Stimulated activated CD4-positive, alpha-beta T cell treated with anti-CD3 and anti-CD28 coated beads, TNF-alpha, amount 100 ng/mL, for 4 hours (primary cell): ENCODE data around the gene AP1M2.
"Not testable (repeated sequence)": the region's sequence is repeated elsewhere in the genome, so short reads cannot be mapped to it uniquely, and the experiment has no call there.

ENCODE experiments used
- DNase-seq, 3 experiments: peaks; one replicate each; pipeline ENCODE4 v3.0.0-alpha.2; 2020; ENCODE audit warnings: low read depth in 3 of 3

Gene AP1M2

GRCh38 chr19:10565028-10565566 lies 22.0 kb downstream of the AP1M2 start:
- DNase-seq = peak in 1 of 3 experiments; percentile 42

DNA sequence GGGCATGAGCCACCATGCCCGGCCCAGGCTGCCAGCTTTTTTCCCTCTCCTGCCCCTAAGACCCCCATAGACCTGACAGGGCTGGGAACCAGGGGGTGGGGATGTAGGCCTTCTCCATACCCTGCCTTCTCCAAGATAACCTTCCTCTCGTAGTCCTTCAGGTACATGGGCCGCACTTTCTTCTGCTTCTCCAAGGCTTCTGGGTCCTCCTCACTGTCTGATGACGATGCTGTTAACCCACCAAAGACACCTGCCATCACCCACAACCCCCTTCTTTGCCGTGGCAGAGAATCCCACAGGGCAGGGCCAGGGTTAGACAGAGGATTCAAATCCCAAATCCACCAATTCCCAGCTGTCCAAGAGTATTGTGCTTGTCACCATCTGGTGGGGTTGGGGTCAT lies 24.5 kb downstream of the AP1M2 start:
- DNase-seq = no peak

DNA sequence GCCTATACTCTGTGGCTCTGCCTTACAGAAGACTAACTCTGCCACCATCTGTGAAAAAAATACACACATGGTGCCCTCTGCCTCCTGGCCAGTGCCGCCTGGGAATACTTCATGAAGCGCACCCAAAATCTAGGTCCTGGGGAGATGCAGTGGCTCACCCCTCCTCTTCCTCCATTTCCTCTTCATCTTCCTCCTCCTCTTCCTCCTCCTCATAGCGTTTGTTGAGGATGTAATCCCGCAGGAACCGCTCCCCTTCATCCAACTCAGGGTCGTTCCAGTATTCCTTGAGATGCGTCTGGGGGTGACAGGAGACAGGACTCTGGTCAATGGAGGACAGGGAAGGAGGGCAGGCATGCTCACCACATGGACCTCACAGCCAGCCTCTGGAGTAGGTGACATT lies 27.0 kb downstream of the AP1M2 start:
- no peak for DNase-seq

GRCh38 chr19:10557603-10558197 lies 29.4 kb downstream of the AP1M2 start:
- DNase-seq = no peak

- no peak for DNase-seq
These were observed 31.5 kb downstream of the AP1M2 start for GRCh38 chr19:10555610-10555973.

DNA sequence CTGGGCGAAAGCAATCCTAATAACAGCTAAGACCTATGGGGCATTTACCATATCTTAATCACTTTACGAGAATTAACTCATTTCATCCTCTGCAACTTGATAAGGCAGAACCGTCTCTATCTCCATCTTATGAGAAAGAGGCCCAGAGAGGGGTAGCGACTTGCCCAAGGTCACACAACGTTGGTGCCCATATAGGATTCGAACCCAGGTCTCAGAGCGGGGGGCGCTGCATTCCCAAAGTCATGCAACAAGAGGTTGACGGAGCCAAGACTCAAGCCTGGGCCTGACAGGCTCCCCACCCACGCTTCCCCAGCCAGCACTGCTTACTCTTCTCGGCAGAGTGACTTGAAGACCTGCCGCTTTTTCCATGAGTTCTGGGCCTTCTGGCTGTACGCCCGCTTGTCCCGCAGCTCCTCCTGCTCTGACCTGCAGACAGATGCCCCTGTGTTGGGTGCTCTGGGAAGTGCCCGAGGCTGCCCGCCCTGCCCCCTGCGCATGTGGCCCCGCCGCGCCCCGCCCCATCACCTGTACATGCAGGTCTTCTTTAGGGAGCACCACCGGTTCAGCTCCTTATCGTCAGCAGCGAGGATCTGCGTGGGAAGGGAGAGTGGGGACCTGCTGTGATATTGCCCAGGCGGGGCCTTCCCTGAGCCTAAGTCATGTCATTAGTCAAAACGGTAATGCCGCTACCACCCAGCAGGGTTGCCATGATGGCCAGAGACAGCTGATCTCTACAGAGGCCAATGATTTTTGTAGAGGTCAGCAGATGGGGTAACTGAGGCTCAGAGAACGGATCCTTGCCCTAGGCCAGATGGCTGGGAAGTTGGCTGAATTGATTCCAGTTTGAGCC lies 32.1 kb downstream of the AP1M2 start:
- no peak for DNase-seq

DNA sequence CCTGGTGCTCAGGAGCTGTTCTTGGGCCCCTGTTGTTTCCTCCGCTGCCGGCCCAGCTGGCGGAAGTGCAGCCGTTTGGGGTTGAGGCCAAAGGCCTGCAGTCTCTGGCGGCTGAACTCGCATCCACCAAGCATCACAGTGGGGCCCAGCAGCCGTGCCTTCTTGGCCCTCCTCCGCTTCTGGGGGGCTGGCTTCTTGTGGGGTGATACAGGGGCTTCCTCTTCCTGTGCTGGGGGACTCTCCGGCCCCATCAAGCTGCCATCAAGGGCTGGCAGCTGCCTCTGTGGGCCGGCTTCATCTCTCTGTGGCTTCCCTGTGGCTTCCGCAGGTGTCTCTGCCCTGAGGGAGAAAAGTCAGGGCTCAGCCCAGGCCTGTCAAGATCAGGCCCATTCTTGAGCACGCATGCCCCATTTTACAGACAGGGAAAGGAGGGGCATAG lies 33.1 kb downstream of the AP1M2 start:
- DNase-seq = no peak

DNA sequence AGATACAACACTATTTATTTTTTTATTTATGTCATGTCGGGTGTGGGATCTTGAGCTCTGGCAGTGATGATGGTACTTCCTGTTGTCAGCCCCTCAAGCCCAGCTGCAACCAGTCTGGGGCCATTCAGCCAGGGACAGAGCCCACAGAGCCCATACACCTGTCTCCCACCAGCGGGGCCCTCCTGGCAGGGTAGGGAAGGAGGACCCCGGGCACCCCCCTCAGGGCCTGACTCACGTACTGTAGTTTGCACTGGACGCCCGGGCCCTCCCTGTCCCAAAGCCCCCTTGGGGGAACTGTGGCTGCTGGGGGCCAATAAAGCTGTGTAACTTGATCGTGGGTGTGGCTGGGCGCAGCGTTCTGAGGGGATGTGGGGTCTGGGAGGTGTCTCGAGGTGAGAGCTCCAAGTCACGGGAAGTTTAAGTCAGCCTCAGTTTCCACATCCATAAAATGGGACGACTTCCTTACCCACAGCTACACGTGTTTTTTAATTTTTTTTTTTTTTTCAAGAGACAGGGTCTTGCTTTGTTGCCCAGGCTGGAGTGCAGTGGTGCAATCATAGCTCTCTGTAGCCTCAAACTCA lies 33.9 kb downstream of the AP1M2 start:
- no peak for DNase-seq

DNA sequence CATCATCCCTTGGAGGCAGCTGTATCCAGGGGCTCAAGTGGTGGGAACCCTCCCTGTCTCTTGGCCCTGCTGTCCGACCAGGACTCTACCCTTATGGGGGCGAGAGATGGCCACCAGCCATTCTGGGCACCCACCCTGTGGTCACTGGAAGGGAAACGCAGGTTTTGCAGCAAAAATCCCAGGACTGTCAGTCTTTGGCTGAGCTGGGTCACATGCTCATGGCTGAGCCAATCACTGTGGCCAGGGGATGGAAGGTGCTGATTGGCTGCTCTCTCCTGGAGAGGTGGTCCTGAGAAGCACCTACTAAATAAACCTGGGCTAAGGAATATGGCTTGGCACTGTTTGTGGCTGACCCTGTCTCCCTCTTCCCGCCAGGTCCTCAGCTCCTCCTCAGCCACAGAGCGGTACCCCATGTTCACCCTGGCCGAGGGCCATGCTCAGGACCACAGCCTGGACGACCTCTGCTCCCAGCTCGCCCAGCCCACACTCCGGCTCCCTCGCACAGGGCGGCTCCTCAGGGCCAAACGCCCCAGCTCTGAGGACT lies 34.5 kb downstream of the AP1M2 start:
- DNase-seq = no peak

DNA sequence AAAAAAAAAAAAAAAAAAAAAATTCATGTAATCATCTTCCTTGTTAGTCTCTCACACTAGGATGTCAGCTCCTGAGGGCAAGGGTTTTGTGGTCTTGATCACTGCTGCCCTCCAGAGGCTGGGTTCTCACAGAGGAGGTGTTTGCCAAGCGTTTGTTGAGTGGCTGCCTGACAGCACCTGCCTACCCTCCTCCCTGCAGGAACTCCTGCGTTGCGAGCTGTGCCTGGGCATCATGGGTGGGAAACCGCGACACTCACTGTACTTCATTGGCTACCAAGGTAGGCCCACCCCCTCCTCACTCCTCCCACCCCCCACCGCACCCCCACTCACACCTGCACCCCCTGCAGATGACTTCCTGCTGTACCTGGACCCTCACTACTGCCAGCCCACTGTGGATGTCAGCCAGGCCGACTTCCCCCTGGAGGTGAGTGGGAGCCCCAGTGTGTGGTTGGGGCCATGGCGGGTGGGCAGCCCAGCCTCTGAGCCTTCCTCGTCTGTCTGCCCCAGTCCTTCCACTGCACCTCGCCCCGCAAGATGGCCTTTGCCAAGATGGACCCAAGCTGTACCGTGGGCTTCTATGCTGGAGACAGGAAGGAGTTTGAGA lies 35.3 kb downstream of the AP1M2 start:
- DNase-seq = no peak

DNA sequence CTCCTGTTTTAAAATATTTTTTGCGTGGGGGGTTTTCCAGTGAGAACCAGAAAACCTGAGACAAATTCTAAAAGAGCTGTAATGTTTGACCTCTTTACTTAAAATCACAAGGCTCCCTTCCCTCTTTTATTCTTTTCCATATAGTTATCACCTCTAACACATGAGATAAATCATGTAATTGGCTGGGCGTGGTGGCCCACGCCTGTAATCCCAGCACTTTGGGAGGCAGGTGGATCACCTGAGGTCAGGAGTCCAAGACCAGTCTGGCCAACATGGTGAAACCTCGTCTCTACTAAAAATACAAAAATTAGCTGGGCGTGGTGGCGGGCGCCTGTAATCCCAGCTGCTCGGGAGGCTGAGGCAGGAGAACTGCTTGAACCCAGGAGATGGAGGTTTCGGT lies 36.1 kb downstream of the AP1M2 start:
- not testable (repeated sequence) for DNase-seq

DNA sequence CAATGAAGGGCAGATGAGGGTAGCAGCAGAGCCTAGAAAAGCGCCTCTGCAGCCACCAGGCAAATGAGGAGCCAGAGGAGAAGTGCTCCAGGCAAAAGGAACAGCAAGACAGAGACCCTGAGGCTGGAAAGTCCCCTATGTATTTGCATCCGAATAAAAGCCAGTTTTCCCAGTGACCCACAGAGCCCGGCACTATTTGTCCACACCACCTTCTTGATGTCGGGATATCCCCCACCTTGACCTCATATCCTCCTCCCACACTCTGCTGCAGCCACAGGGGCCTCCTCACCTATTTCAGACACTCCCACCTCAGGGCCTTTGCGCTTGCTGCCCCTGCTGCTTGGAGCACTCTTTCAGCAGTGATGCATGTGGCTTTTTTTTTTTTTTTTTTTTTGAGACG lies 36.8 kb downstream of the AP1M2 start:
- no peak for DNase-seq

GRCh38 chr19:10549733-10550132 lies 37.4 kb downstream of the AP1M2 start:
- DNase-seq = no peak

GRCh38 chr19:10548746-10549276 lies 38.3 kb downstream of the AP1M2 start:
- DNase-seq = no peak

- DNase-seq = no peak
These were observed 40.3 kb downstream of the AP1M2 start for GRCh38 chr19:10546817-10547216.

DNA sequence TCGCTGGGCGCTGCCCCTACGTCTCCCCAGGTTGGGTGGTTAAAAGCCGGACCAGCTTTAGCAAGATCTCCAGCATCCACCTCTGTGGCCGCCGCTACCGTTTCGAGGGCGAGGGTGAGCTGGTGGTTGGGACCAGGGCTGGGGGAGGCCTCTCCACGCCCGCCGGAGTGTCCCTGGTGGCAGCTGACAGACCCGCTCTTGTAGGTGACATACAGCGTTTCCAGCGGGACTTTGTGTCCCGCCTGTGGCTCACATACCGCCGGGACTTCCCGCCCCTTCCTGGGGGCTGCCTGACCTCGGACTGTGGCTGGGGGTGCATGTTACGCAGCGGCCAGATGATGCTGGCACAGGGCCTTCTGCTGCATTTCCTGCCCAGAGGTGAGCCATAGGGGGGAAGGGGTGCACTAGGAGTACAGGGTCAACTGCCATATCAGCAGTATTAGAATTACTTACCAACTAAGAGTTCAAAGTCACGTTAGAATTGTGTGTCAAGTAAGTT lies 42.3 kb downstream of the AP1M2 start:
- no peak for DNase-seq

DNA sequence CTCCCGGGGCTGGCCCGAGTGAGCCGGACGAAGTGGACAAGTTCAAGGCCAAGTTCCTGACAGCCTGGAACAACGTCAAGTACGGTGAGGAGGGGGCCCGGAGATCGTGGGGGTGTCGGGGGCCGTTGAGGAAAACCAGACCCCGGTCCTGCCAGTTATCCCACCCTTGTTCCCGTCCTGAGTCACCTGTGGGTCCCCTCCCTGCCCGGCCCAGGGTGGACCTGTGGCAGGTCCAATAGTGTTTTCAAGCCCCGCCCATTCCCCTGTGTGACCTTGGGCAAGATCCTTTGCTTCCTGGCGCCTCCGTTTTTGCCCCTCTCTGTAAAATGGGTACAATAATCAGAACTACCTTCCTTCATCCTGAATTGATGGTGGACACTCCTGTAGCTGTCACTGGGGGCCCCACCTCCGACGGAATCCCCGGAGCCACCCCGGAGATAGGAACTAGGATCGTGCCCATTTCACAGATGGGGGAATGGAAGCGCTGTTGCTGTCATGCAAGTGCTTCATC lies 42.8 kb downstream of the AP1M2 start:
- no peak for DNase-seq

GRCh38 chr19:10543420-10544241 lies 43.5 kb downstream of the AP1M2 start, which contains the start of gene ATG4D:
ATG4D (plus strand) TSS chr19:10543904; CDS start chr19:10544091, 187 bp downstream.
- DNase-seq = peak; percentile 55 to 80 (median 69)

DNA sequence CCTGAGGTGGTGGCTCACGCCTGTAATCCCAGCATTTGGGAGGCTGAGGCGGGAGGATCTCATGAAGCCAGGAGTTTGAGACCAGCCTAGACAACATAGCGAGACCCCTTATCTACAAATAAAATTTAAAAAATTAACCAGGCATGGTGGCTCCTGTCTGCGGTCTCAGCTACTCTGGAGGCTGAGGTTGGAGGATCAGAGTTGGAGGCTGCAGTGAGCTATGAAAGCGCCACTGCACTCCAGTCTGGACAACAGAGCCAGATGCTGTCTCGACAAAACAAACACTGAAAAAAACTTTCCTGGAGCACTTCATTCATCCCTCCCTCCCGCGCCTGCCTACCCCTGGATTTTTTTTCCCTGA lies 44.1 kb downstream of the AP1M2 start:
- DNase-seq = no peak

GRCh38 chr19:10539016-10539415 lies 48.1 kb downstream of the AP1M2 start:
- DNase-seq = not testable (repeated sequence)
